Epithelial cell of esophagus (primary cell): Measurements from ENCODE around the gene POPDC3.
A peak's percentile ranks its signal among the peaks of the same experiment; 100 is the strongest.

Source experiments
- DNase-seq: peaks from one replicate; pipeline ENCODE4 v3.0.0; 2010; ENCODE audit warnings: low read depth
- H3K4me3 ChIP-seq: 2 replicates; pipeline ENCODE4 v1.5.1; 2011; ENCODE audit warnings: mild to moderate bottlenecking, low read length, control low read depth
- CTCF ChIP-seq: IDR thresholded peaks from 2 replicates; pipeline ENCODE4 v1.5.1; 2011; ENCODE audit warnings: low read depth, mild to moderate bottlenecking, low read length, control low read depth, inconsistent platforms; ENCODE audit not compliant: insufficient read depth; ENCODE audit errors: missing control alignments

The POPDC3 gene

GRCh38 chr6:105135907-105136430 is 43.8 kb downstream of the POPDC3 start:
- no peak for TF ChIP-seq CTCF
- peak; percentile 25 for DNase-seq

GRCh38 chr6:105135056-105135455 is 44.8 kb downstream of the POPDC3 start:
- peak; percentile 40 for TF ChIP-seq CTCF
- H3K4me3 ChIP-seq: no peak overlapping the region
- peak; percentile 45 for DNase-seq

More at GRCh38 chr6:105135907-105136430, 43.8 kb downstream of the POPDC3 start:
- H3K4me3 ChIP-seq: peak overlapping the region; percentile 66

GRCh38 chr6:105122717-105123116 is 57.1 kb downstream of the POPDC3 start:
- H3K4me3 ChIP-seq: no peak overlapping the region
- DNase-seq: peak; percentile 45
- TF ChIP-seq CTCF: no peak

GRCh38 chr6:105121981-105122380 is 57.8 kb downstream of the POPDC3 start:
- no peak for DNase-seq
- no peak for TF ChIP-seq CTCF
- H3K4me3 ChIP-seq: no peak overlapping the region

GRCh38 chr6:105120570-105120969 is 59.2 kb downstream of the POPDC3 start:
- TF ChIP-seq CTCF: no peak
- no peak overlapping the region for H3K4me3 ChIP-seq
- DNase-seq: no peak

- H3K4me3 ChIP-seq: no peak overlapping the region
- DNase-seq: no peak
- TF ChIP-seq CTCF: no peak
These were observed 63.7 kb downstream of the POPDC3 start for GRCh38 chr6:105116150-105116549.

GRCh38 chr6:105113422-105113821 is 66.4 kb downstream of the POPDC3 start:
- TF ChIP-seq CTCF: no peak
- DNase-seq: no peak
- H3K4me3 ChIP-seq: no peak overlapping the region
